ENCODE measurements around the gene SLC25A47. TPM values are rescaled to one million over a fixed set of nuclear protein-coding genes. Genes with fewer than 3 reads are reported as not detected.

Gene SLC25A47
- total RNA-seq, 2 donors from 2014 or later: not detected

DNA sequence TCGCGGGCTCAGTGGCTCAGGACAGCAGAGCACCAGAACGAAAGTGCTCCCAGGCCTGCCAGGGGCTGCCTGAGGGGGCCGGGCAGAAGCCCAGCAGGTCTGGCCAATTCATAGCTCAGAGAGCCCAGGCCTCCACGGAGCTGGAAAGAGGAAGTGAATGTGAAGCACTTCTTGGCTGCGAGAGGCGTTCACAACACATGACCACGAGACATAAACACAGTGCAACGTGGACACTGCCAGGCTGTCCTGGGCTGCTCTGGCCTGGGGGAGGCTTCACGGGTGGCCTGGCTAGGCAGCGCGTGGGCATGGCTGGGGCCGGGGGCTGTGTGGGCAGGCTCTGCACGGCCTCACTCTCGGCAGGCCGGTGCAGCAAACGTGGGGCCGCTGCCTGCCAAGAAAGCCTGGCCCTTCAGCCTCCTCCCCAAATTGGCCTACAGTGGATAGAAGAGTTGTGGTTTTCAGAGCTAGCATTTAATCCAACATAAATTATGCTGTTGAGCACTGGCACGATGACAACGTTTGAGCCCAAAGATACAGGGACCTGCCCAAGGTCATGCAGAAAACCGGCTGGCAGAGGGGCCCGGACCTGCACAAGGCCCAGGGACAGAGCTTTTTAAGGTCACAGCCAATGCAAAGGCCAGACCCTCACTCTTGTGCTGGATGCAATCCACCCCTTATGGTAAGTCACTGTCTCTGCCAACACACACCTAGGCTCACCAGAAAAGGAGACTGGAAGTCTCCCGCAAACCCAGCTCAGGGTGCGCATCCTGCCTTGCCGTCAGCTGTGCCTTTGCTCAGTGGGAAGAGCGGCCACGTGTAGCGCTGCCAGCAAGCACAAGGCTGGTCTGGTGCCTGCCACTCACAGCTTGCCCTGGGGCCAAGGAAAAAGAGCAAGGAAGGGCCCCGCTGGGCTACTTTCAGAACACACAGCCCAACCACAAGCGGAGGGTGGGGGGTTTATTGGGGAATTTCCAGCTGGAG is 25.5 kb upstream of the SLC25A47 start:
- DNase-seq (ENCODE audit: low spot score) (peak; percentile 50), ATAC-seq (ENCODE audit: insufficient number of reproducible peaks, low FRiP score, low read depth) (peak; percentile 69)
- Histone ChIP-seq H3K9me3 (no peaks in the 10 kb centered on the region), H3K4me3 (peak overlapping the region; percentile 59), H3K27ac (peak overlapping the region; percentile 76 to 84), H3K27me3 (replicated peaks; ENCODE audit: insufficient read depth) (no peaks in the 10 kb centered on the region), H3K4me1 (ENCODE audit: control insufficient read depth in 1 of 2, low read depth in 2 of 2) (peaks cover 21 to 46% of the 10 kb centered on the region in 2 donors), H3K36me3 (no peaks in the 10 kb centered on the region)
- TF ChIP-seq, protein P1, sequence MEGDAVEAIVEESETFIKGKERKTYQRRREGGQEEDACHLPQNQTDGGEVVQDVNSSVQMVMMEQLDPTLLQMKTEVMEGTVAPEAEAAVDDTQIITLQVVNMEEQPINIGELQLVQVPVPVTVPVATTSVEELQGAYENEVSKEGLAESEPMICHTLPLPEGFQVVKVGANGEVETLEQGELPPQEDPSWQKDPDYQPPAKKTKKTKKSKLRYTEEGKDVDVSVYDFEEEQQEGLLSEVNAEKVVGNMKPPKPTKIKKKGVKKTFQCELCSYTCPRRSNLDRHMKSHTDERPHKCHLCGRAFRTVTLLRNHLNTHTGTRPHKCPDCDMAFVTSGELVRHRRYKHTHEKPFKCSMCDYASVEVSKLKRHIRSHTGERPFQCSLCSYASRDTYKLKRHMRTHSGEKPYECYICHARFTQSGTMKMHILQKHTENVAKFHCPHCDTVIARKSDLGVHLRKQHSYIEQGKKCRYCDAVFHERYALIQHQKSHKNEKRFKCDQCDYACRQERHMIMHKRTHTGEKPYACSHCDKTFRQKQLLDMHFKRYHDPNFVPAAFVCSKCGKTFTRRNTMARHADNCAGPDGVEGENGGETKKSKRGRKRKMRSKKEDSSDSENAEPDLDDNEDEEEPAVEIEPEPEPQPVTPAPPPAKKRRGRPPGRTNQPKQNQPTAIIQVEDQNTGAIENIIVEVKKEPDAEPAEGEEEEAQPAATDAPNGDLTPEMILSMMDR (IDR thresholded peaks at IDR 0.05): no peak

DNA sequence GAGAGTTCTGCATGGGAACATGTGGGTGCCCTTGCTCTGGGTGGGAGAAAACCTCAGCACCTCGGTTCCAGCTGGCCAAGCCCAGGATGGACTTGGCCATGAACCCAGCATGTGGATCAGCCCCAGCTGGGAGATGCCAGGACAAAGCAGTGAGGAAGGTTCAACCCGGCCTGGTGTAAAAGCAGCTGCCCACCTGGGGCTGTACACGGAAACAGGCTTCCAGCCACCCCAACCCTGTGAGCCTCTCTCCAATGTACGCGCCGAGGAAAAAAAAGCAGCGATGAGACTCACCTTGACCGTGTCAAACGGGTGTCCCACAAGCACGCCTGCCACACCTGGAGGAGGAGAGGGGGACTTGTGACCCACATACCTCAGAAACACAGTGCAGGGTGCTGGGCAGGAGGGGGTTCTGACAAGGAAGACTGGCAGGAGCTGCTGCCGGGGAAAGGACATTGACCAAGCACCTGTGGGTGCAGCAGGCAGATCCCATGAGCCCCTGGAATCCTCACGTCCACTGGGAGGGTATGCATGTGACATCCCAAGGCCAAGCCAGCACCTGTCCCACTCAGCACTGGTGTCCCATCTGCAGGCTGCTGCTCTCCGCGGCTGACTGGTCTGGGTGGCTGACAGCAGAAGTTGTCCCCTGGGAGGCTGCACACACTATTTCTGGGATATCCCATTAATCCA is 24.4 kb upstream of the SLC25A47 start:
- DNase-seq (ENCODE audit: low spot score): no peak

GRCh38 chr14:100299238-100299560 is 23.9 kb upstream of the SLC25A47 start:
- Histone ChIP-seq H3K27ac (no peak overlapping the region), H3K27me3 (replicated peaks; ENCODE audit: insufficient read depth) (no peaks in the 10 kb centered on the region), H3K36me3 (no peaks in the 10 kb centered on the region), H3K4me1 (ENCODE audit: control insufficient read depth in 1 of 2, low read depth in 2 of 2) (peaks cover 21 to 42% of the 10 kb centered on the region in 2 donors), H3K9me3 (no peaks in the 10 kb centered on the region), H3K4me3 (no peak overlapping the region)
- ATAC-seq (ENCODE audit: insufficient number of reproducible peaks, low FRiP score, low read depth) (no peak), DNase-seq (ENCODE audit: low spot score) (no peak)
- TF ChIP-seq, protein P1 (IDR thresholded peaks at IDR 0.05): no peak

More for the DNA sequence above, 24.4 kb upstream of the SLC25A47 start:
- H3K4me1 ChIP-seq (ENCODE audit: control insufficient read depth in 1 of 2, low read depth in 2 of 2): peaks cover 21 to 42% of the 10 kb centered on the region in 2 donors
- TF ChIP-seq, protein P1 (IDR thresholded peaks at IDR 0.05): no peak
- peak overlapping the region; percentile 76 to 84 for H3K27ac ChIP-seq
- no peaks in the 10 kb centered on the region for H3K27me3 ChIP-seq (replicated peaks; ENCODE audit: insufficient read depth)
- no peaks in the 10 kb centered on the region for H3K36me3 ChIP-seq
- no peaks in the 10 kb centered on the region for H3K9me3 ChIP-seq
- no peak overlapping the region for H3K4me3 ChIP-seq
- no peak for ATAC-seq (ENCODE audit: insufficient number of reproducible peaks, low FRiP score, low read depth)

- H3K36me3 ChIP-seq: no peaks in the 10 kb centered on the region
- TF ChIP-seq, protein P1 (IDR thresholded peaks at IDR 0.05): no peak
- peaks cover 6 to 34% of the 10 kb centered on the region in 2 donors for H3K4me1 ChIP-seq (ENCODE audit: control insufficient read depth in 1 of 2, low read depth in 2 of 2)
- no peak overlapping the region for H3K4me3 ChIP-seq
- H3K27me3 ChIP-seq (replicated peaks; ENCODE audit: insufficient read depth): no peaks in the 10 kb centered on the region
- H3K9me3 ChIP-seq: no peaks in the 10 kb centered on the region
- ATAC-seq (ENCODE audit: insufficient number of reproducible peaks, low FRiP score, low read depth): no peak
- no peak overlapping the region for H3K27ac ChIP-seq
- no peak for DNase-seq (ENCODE audit: low spot score)
Measured at GRCh38 chr14:100302616-100303015, 20.5 kb upstream of the SLC25A47 start.

GRCh38 chr14:100303179-100303578 is 20.0 kb upstream of the SLC25A47 start:
- Histone ChIP-seq H3K4me3 (no peak overlapping the region), H3K4me1 (ENCODE audit: control insufficient read depth in 1 of 2, low read depth in 2 of 2) (peaks cover under 1 to 31% of the 10 kb centered on the region in 2 donors), H3K27ac (no peak overlapping the region), H3K9me3 (no peaks in the 10 kb centered on the region), H3K27me3 (replicated peaks; ENCODE audit: insufficient read depth) (no peaks in the 10 kb centered on the region), H3K36me3 (no peaks in the 10 kb centered on the region)
- TF ChIP-seq, protein P1 (IDR thresholded peaks at IDR 0.05): peak; percentile 42
- no peak for DNase-seq (ENCODE audit: low spot score)
- ATAC-seq (ENCODE audit: insufficient number of reproducible peaks, low FRiP score, low read depth): no peak

Data from thoracic aorta (tissue), 2 donors.